SKM-1 treated with dmso at 0.1 percent for 144 hours (cell line): ENCODE results near the gene PBLD.
"Not testable (repeated sequence)": the region's sequence is repeated elsewhere in the genome, so short reads cannot be mapped to it uniquely, and the experiment has no call there.

Experiments used
- DNase-seq: peaks from one replicate; lab custom pipeline; 2025; ENCODE audit not compliant: unreplicated experiment; lab: John Stamatoyannopoulos, UW

PBLD gene

GRCh38 chr10:68284062-68285001 lies 48.4 kb downstream of the PBLD start:
- DNase-seq, result no peak

GRCh38 chr10:68280758-68281157 lies 52.0 kb downstream of the PBLD start:
- no peak for DNase-seq

- not testable (repeated sequence) for DNase-seq
These were observed 53.6 kb downstream of the PBLD start for GRCh38 chr10:68278906-68279753.

- DNase-seq, result not testable (repeated sequence)
These were observed 54.9 kb downstream of the PBLD start for GRCh38 chr10:68277814-68278213.

GRCh38 chr10:68276224-68276623 lies 56.5 kb downstream of the PBLD start:
- DNase-seq, result no peak

GRCh38 chr10:68275600-68276126 lies 57.1 kb downstream of the PBLD start:
- no peak for DNase-seq

GRCh38 chr10:68272833-68273232 lies 59.9 kb downstream of the PBLD start:
- no peak for DNase-seq

GRCh38 chr10:68271196-68271882 lies 61.4 kb downstream of the PBLD start:
- no peak for DNase-seq

GRCh38 chr10:68269562-68270290 lies 63.0 kb downstream of the PBLD start:
- no peak for DNase-seq

- no peak for DNase-seq
These were observed 71.4 kb downstream of the PBLD start for GRCh38 chr10:68261132-68261856.

GRCh38 chr10:68253346-68253745 lies 79.4 kb downstream of the PBLD start:
- DNase-seq, result no peak

GRCh38 chr10:68251625-68252495 lies 80.9 kb downstream of the PBLD start:
- DNase-seq, result no peak

GRCh38 chr10:68251151-68251550 lies 81.6 kb downstream of the PBLD start:
- DNase-seq, result no peak

- no peak for DNase-seq
These were observed 83.4 kb downstream of the PBLD start for GRCh38 chr10:68249297-68249696.

- DNase-seq, result no peak
These were observed 84.8 kb downstream of the PBLD start for GRCh38 chr10:68247931-68248330.

- not testable (repeated sequence) for DNase-seq
These were observed 86.3 kb downstream of the PBLD start for GRCh38 chr10:68246397-68246796.

- DNase-seq, result no peak
These were observed 90.7 kb downstream of the PBLD start for GRCh38 chr10:68242051-68242450.

- DNase-seq, result no peak
These were observed 93.1 kb downstream of the PBLD start for GRCh38 chr10:68239596-68240150.
